Erythroblast (primary cell): Measurements from ENCODE around the gene MAP2K7.

Source experiments
- GATA1 ChIP-seq: IDR thresholded peaks from 2 replicates; pipeline ENCODE4 v1.6.1; 2011; ENCODE audit warnings: low read depth, mild to moderate bottlenecking, control low read depth, low read length, moderate library complexity
- POLR2A ChIP-seq: IDR thresholded peaks from 2 replicates; pipeline ENCODE4 v1.6.1; 2011; ENCODE audit warnings: mild to moderate bottlenecking, low read length

DNA sequence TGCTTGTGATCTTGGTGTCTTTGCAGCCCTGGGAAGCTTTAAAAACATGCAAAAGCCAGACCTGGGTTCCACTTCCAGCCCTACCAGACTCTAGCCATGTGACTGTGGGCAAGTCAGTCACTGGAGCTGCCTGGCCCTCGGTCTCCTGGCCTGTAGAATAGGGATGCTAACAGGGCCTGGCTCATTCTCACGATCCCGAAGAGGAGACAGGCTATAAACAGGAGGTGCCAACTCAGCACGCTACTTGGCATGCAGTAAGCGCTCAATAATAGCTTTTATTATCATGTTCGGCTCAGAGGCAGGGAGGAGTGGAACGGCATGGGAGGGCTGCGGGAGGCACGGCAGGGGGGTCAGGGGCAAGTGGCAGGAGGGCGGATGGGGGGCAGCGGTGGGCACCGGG, 20.6 kb downstream of the MAP2K7 start:
- no peak for TF ChIP-seq POLR2A
- no peak for TF ChIP-seq GATA1
